Measurements from ENCODE around the gene SMC1B.
"Not testable (repeated sequence)": the region's sequence is repeated elsewhere in the genome, so short reads cannot be mapped to it uniquely, and the experiment has no call there.

GRCh38 chr22:45328261-45328660, 85.1 kb downstream of the SMC1B start:
- TF ChIP-seq PBX3 (IDR thresholded peaks at IDR 0.05); MAX (IDR thresholded peaks at IDR 0.05); CTCF (IDR thresholded peaks at IDR 0.05); RAD21 (conservative IDR thresholded peaks at IDR 0.05 in 1 of 2, IDR thresholded peaks at IDR 0.05 in 1 of 2); ZNF302 (CRISPR knock-in tag; IDR thresholded peaks at IDR 0.05): not testable (repeated sequence)

Data from A549 (cell line).